Mucosa of descending colon (tissue), 3 donors: ENCODE results near the gene BNC2. TPM values are rescaled to one million over a fixed set of nuclear protein-coding genes. Genes with fewer than 3 reads are reported as not detected.

Experiments
- ATAC-seq: fragments of 200-7000 bp; cut with Tn5 transposase; one replicate; pipeline ENCODE4 v1.9.1; 2020; ENCODE audit warnings: mild to moderate bottlenecking, moderate library complexity
- DNase-seq, 3 donors: peaks; one replicate each; pipeline ENCODE4 v3.0.0-alpha.2; 2020
- H3K36me3 ChIP-seq: fragments of 200-600 bp; one replicate; pipeline ENCODE4 v1.8.0; 2021; ENCODE audit warnings: low read depth, mild to moderate bottlenecking
- H3K4me1 ChIP-seq: fragments of 200-600 bp; one replicate; pipeline ENCODE4 v1.8.0; 2021; ENCODE audit warnings: low read depth, mild to moderate bottlenecking
- H3K4me3 ChIP-seq: fragments of 200-600 bp; one replicate; pipeline ENCODE4 v1.8.0; 2021; ENCODE audit warnings: mild to moderate bottlenecking
- H3K9me3 ChIP-seq: fragments of 200-600 bp; one replicate; pipeline ENCODE4 v1.8.0; 2021; ENCODE audit warnings: mild to moderate bottlenecking
- CTCF ChIP-seq: fragments of 200-600 bp; IDR thresholded peaks from one replicate; pipeline ENCODE4 v1.8.0; 2022; ENCODE audit warnings: antibody characterized with exemption, mild to moderate bottlenecking
- intact Hi-C, 2 donors: fragments of 100-400 bp; cut with DNase I in 1 of 2; cut with micrococcal nuclease in 1 of 2; formaldehyde crosslinking; loops; one replicate each; pipeline versions ENCODE4 v1.11.0 to v1.11.1; 2022; cut with DNase I, micrococcal nuclease
- total RNA-seq, 3 donors: library from RNA; stranded (reverse); fragmentation: NEBNext Ultra II Directional in 2 of 3; extraction: Animal tissue kit (Norgen Biotek cat#: 25700) in 2 of 3; gene quantifications; one replicate each; pipeline versions ENCODE4 v1.2.1 to v1.2.4, GENCODE V29; 2021 to 2023
- donor health status: DM: no; HTN: no; CAD: no; lungs with moderate emphysema.
- donor health status: DM: no; HTN: no; CAD: no.
- donor health status: DM: no; HTN: yes; CAD: no.

BNC2 gene
- total RNA-seq, 3 donors from 2014 or later = 8.2 to 192 (median 12.0) TPM

DNA sequence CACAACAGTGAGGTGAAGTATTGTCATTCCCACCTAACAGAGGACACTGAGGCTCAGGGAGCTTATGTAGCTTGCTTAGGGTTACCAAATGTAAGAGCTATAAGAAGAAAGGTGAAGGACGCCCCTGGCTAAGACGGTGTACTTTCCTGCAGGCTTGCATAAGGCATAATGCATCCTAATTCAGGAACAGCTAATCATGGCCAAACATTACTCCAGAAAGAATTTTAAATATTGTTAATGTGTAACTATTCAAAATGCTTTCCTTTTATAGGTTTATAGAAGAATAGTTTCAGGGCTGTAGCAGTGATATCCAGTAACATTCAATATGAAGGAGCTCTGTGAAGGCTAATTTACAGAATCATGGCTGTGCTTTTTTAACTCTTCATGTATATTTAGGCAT, 479.1 kb downstream of the BNC2 start:
- no peak for ATAC-seq
- TF ChIP-seq CTCF = no peak

DNA sequence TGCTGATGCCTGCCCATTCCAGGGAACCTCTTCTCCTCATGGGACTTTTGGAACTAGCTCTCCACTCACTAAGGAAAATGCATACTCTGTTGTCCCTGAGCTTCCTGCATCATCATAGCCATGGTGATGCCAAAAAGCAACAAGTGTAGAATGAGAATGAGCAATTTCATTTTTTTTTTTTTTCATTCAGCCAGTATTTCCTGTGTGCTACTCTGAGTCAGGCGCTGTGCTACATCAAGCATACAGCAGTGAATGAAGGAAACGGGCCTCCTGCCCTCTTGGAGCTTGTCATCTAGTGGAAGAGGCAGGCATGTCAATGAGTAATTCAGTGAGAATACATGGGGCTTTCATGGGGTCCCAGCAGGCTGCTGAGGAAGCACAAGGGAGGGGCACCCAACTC, 483.1 kb downstream of the BNC2 start:
- ATAC-seq = no peak
- DNase-seq = no peak
- Histone ChIP-seq H3K9me3 (no peaks in the 10 kb centered on the region), H3K36me3 (no peaks in the 10 kb centered on the region), H3K4me3 (no peak overlapping the region), H3K4me1 (no peaks in the 10 kb centered on the region)
- intact Hi-C loops = no loop called here
- TF ChIP-seq CTCF = no peak

More for the DNA sequence above, 479.1 kb downstream of the BNC2 start:
- no peak for DNase-seq
- H3K4me1 ChIP-seq = no peaks in the 10 kb centered on the region
- intact Hi-C loops = no loop called here
- peaks cover 4% of the 10 kb centered on the region for H3K9me3 ChIP-seq
- H3K4me3 ChIP-seq = no peak overlapping the region
- H3K36me3 ChIP-seq = no peaks in the 10 kb centered on the region

- Histone ChIP-seq H3K36me3 (no peaks in the 10 kb centered on the region), H3K4me3 (no peak overlapping the region), H3K4me1 (no peaks in the 10 kb centered on the region), H3K9me3 (no peaks in the 10 kb centered on the region)
- intact Hi-C loops = no loop called here
- no peak for TF ChIP-seq CTCF
- DNase-seq = no peak
- no peak for ATAC-seq
Observed at GRCh38 chr9:16386827-16387077, 483.7 kb downstream of the BNC2 start.

DNA sequence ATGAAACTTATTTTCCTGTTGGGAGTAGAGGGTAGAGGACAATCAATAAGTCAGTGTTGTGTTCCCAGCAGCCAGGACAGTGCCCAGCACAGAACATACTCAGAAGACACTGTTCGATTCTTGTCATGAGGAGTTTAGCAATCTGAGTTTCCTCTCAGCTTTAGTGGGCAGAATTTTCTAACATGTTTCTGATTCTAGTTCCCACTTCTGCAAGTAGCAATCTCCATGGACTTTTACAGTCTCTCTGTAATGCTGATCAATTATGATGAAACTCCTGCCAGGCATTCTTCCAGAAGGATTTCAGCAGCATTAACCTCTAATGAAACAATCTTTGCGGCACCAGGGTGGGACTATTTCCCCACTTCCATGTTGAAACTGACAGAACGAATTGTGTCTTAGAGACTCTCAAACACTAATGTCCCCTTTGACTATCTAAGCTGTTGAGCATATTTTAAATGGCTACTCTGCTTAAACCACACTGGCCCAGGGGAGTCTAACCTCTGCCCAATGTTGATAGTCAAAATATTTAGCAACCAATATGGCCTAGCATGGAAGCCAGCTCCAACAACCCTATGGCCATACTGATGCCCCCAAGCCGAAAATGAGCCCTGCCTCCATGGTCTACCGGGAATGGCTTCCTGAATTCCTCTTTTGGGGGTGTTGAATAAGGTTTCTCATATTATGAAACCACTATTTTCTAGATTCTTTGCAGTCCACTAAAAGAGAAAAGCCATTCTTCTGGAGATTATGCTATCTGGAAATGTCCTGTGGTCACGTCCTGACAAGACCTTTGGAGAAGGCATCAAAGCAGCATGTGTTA, 484.3 kb downstream of the BNC2 start:
- no peaks in the 10 kb centered on the region for H3K9me3 ChIP-seq
- no peak for TF ChIP-seq CTCF

GRCh38 chr9:16385590-16385989, 484.9 kb downstream of the BNC2 start:
- Histone ChIP-seq H3K4me3 (no peak overlapping the region), H3K9me3 (no peaks in the 10 kb centered on the region), H3K36me3 (no peaks in the 10 kb centered on the region), H3K4me1 (no peaks in the 10 kb centered on the region)
- intact Hi-C loops = no loop called here
- ATAC-seq (no peak), DNase-seq (no peak)
- no peak for TF ChIP-seq CTCF

More for the DNA sequence above, 484.3 kb downstream of the BNC2 start:
- no peak overlapping the region for H3K4me3 ChIP-seq
- H3K4me1 ChIP-seq = no peaks in the 10 kb centered on the region
- ATAC-seq (no peak), DNase-seq (no peak)
- intact Hi-C loops = no loop called here
- H3K36me3 ChIP-seq = no peaks in the 10 kb centered on the region

DNA sequence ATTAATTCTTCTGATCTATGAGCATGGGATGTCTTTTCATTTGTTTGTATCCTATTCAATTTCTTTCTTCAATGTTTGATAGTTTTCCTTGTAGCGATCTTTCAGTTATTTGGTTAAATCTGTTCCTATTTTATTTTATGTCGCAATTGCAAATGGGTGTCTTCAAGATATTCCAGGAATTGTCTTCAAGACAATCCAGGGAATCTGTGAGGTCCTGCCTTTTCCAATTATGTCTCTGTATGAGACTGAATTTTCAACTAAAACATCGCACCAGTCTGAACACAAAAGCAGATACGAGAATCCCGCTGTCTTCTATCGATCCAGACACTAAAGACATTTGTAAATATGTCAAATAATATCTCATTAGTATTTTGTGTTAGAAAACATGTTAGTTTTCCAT, 485.5 kb downstream of the BNC2 start:
- no peak for TF ChIP-seq CTCF
- ATAC-seq = no peak
- Histone ChIP-seq H3K4me3 (no peak overlapping the region), H3K4me1 (no peaks in the 10 kb centered on the region), H3K9me3 (no peaks in the 10 kb centered on the region), H3K36me3 (no peaks in the 10 kb centered on the region)
- DNase-seq = no peak
- intact Hi-C loops = no loop called here
